Retina (tissue), 1 donor: ENCODE measurements around the gene CRIM1.
"Not testable (repeated sequence)": the region's sequence is repeated elsewhere in the genome, so short reads cannot be mapped to it uniquely, and the experiment has no call there.

Source experiments
- DNase-seq: peaks from one replicate; pipeline ENCODE4 v3.0.0-alpha.2; 2016

CRIM1 gene

DNA sequence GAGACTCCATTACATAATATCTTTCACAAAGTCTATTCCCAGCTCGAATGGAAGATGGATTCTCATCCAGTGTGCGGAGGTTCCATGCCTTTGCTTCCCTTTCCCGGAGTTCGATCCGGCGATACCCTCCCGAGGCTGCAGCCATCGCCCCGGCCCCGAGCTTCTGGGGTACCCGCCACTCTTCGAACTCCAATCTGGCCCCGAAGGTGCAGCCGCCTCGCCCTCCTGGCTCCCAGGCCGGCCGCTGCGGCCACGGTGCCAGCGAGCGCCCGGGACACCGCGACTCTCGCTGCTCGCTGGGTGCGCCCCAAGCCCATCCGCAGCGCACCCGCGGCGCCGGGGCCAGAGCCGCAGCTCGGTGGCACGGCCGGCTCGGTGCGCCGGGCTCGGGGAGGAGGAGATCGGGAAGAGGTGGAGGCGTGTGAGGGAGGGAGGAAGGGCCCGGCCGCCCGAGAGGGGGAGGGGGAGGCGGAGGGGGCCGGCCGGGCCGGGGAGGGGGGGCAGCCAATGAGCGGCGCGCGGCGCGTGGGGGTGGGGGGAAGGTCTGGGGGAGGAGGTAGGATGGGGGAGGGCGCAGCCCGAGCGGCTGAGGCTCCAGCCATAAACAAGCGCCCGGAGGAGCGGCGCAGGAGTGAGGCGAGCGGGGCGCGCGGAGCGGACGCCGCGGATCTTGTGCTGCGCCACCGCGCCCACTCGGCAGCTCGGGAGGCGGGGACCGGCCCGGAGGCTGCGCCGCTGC is at the start of gene CRIM1:
Gene CRIM1 (plus strand): TSS at position 628 of the 739 bp plus-strand sequence. CDS start 515 bp downstream, outside the sequence.
- peak; percentile 83 for DNase-seq

GRCh38 chr2:36307441-36307840 is 48.1 kb upstream of the CRIM1 start:
- no peak for DNase-seq

- not testable (repeated sequence) for DNase-seq
Observed at GRCh38 chr2:36310444-36310843, 45.1 kb upstream of the CRIM1 start.

GRCh38 chr2:36318547-36318946 is 37.0 kb upstream of the CRIM1 start:
- no peak for DNase-seq

DNA sequence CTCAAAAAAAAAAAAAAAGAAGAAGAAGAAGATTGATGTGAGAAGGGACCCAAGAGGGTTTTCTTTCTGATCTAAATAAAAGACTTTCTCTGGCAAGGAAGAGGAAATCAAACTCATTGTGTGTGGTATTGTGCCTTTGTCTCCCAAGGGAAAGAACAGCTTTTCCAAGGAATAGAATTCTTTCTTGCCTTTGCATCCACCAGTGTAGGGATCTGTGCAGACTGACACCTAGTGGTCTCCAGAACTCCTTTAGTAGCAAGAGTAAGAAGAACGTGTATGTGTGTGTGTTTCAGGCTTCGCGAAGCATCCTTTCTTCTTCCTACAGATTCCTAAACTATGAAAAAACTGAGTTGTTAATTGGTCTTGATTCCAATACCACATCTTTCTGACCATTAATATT is 33.5 kb upstream of the CRIM1 start:
- no peak for DNase-seq

GRCh38 chr2:36326286-36326685 is 29.3 kb upstream of the CRIM1 start:
- DNase-seq = no peak

- no peak for DNase-seq
Observed at GRCh38 chr2:36329251-36329650, 26.3 kb upstream of the CRIM1 start.

DNA sequence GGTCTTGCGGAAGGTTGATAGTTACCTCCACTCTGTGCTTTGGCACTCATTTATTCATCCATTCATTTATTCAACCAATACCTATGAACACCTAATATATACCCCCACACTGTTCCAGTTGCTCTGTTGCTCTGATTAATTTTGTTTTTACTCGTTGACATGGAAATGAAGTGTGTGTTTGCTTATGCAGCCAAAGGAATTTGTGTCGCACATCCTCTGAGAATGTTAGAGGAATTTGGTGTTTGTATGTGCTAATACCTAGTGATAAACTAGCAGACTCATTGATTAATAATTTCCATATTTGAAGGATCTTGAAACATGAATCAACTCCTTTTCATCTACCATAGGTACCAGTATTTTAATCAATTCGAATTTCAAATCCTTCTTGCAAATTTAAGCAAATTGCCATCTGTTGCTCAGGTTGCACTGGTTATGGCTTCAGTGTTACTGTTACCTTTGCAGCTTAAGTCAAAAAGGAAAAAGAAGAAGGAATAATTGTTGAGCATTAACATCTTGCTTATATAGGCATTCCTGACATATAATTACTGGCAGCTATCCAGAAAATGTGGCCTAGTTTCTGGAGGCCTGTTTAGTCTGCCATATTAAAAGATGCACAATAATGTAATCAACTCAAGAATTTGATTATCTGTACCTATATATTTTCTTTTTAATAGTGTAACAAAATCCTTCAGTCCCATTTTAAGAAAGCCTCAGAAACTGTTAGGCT is 25.7 kb upstream of the CRIM1 start:
- DNase-seq = no peak

DNA sequence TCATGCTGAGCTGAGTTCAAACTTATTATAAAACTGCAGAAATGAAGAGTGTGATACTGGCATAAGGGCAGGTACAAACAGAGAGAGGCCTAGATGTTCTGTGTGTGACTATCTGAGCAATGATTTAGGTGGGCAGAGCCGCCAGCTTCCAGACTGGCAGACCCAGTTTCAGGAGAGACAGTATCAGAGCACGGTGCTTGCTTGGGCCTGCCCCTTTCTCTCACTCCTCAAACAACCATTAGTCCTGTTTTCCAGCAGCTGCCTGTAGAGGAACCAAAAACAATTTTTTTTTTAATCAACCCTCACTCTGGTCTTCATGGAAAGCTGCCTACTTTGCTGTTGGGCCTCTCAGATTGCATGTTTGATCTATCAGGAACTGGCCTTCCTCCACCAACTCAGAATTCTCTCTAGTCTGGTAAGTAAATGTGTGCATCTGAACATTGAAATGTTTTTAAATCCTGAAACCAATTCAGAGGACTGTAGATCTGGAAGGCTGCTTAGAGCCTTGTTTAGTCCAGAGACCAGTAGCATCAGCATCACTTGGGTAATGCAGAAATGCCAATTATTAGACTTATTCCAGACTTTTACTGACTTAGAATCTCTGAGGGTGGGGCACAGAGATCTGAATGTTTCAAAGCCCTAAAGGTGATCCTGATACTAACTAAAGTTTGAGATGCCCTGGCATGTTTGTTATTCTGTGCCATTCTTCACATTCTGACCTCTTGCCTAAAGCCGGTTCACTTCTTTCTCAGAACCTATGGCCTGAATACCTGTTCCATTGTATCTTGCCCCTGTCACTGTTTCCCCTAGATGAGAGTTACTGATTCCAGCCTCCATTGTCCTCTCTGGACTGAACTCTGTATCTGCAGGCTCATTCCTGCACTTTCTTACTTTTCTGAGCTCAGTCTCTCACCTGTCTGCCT is 24.8 kb upstream of the CRIM1 start:
- DNase-seq = no peak

DNA sequence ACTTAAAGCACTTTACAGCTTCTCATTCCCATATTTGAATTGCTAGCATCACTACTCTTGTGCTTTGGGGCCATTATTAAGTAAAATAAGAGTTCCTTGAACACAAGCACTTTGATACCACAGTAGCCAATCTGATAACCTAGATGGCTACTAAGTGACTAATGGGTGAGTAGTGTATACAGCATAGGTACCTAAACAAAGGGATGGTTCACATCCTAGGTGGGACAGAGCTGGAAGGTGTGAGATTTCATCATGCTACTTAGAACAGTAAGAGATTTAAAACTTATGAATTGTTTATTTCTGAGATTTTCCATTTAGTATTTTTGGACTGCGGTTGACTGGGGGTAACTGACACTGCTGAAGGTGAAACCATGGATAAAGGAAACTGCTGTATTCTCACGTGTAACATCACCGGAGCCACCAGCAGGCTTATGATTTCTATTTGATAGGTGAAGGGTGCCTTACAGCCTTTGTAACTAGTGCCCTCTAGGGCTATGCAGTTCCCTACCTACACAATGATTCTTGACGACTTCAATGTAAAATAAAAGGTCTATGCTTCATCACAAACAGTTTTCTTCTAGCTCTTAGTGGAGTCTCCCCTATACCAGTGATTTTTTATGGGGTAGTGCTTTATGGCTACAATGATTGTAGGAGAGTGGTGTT is 22.1 kb upstream of the CRIM1 start:
- DNase-seq = no peak

DNA sequence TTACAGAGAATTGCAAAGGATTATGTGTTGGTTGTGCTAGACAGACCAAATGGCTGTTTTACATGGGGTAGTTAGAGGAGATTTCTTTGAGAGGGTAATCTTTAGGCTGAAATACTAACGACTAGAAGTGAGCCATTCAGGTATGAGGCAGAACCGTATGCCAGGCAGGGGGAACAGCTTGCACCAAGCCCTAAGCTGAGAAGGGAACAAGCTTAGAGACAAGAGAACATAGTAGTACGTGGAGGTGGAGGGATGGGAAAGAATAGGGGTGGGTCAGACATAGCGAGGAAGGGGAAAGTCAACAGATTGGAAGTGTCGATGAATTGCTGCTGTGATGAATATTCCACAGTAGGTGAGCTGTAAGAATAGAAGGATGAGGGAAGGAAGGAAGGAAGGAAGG is 20.0 kb upstream of the CRIM1 start:
- no peak for DNase-seq

DNA sequence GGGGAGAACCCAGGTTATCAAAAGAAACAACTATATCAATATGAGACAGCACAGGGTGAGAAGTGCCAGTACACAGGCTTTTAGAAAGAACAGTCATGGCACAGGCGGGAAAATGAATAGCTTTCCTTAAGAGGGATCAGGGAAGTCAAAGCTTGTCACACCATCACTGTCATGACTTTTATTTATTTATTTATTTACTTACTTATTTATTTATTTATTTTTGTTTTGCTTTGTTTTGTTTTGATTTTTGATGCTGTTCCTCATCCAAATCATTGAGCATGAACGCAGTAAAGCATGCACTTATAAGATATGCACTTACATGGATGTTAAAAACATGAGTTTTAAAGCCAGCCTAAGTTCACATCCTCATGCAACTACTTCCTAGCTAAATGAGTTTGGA is 19.3 kb upstream of the CRIM1 start:
- DNase-seq = no peak

DNA sequence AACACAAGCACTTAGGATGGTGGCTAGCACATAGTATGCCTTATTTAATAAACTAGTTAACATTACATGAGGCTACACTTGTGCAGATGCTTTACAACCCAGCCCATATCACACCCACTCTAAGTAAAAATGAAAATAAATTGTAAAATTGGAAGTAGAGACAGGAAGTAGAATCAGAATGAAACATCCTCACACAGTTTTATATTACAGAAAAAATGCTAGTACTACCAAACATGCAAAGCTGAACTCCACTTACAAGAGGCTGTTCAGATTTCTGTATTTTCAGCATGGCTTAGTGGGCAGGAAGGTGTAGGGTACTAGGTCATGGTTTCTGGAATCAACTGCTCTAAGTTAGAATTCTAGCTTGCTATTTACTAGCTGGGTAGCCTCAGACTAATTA is 18.2 kb upstream of the CRIM1 start:
- no peak for DNase-seq

GRCh38 chr2:36338124-36338826 is 17.3 kb upstream of the CRIM1 start:
- DNase-seq = no peak

DNA sequence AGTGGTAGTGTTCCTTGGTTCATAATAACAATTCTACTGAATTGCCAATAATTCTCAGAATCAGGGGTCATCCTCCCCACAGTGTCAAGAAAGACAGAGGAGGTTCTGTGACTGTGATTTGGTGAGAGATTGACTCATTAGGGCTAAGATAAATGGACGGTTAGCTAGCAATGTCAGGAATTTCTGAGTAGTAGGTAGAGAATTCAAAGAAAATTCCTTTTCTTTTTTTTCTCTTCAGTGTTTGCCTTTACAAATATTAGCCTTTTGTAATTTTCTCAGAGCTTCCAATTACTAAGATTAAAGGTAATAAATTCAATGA is 16.8 kb upstream of the CRIM1 start:
- DNase-seq = no peak

DNA sequence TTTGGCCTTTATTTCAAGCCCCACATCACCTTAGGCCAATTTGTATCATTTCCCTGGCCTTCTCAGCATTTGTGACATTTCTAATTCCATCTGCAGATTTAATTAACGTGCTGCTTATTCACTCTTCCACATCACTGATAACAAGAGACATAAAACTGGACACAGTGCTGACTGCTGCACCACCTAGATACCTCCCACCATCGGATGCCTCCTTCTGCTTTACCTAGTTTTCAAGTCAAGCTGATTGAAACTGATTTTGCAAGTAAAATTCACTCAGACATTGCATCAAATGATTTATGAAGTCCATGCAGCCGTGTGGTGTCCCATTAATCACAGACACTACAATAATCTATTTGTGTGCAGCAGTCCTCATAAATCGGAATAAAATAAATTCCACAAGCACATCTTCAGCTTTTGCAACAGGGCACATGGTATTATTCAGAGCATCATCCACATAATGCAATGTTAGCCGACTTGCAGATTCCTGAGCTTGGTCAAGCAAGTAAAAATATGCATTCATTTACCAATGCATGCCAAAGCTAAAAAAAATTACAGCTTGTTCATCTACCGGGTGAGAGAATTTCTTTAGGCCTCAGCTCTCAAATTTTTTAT is 15.9 kb upstream of the CRIM1 start:
- DNase-seq = no peak

DNA sequence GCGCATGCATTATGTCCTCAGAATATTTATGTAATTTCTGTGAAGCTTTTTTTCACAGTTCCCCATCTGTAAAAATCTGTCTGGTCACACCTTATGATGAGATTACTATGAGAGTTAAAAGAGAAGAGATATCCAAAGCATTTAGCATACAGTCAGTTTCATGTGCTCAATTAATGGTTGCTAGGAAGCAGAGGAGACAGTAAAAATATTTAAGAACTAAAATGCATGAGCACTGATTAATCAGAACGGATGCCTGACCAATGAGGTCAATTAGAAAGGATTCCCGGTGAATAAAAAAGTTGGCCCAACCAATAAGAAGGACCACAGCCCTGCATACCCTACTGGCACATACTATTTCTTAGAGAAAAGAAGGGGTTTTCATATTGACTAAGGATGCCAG is 12.0 kb upstream of the CRIM1 start:
- DNase-seq = no peak

DNA sequence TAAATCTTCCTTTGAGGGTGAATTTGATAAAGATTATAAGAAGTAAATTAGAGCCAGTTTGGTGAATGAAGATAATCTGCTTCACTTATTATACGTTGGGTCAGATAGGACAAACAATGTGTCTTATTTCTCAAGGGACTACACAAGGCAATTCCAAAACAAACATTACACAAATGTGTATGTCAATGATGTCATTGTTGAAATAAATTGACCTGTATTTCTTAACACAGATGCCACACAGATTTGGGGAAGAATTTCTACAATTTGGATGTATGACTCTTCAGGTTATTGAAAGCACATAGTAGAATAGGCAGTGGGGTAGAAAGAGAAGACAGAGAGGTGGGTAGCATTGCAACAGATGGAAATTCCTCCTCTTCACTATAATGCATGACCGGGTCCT is 6.9 kb upstream of the CRIM1 start:
- DNase-seq = no peak

DNA sequence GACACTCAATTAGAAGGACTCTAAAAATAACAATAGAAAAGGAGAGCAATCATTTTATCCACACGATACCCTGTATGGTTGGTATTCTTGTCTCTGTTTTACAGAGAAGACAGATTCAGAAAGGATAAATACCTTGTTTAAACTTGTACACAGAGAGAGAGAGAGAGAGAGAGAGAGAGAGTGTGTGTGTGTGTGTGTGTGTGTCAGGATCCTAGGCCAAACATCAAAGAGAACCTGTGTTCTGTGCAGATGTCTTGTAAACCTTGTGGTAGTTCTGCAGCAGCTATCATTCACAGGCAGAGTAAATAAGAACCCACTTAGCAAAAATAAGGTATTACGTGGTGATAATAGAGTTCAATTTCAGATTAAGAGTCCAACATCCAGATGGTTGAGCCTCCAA is 4.3 kb upstream of the CRIM1 start:
- no peak for DNase-seq

- no peak for DNase-seq
Observed at GRCh38 chr2:36351736-36352349, 3.7 kb upstream of the CRIM1 start.

GRCh38 chr2:36352701-36353100 is 2.9 kb upstream of the CRIM1 start:
- DNase-seq = no peak

DNA sequence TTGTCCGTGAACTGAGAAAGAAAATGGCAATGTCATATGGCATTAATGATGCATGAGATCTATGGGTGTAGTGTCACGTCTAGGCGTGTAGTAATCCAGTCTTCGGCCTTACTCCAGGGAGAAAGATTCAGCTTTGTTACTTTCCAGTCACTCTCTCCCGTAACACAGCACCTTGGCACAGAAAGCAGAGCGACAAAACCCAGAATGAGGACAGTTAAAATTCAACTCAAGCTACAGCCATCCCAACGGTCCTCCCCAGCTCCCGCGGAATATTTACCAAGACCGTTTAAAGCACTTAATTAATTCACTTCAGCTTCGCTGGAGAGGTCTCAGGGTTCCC is 797 bp upstream of the CRIM1 start:
- no peak for DNase-seq
